ENCODE measurements around the gene GK.
"Not testable (repeated sequence)": the region's sequence is repeated elsewhere in the genome, so short reads cannot be mapped to it uniquely, and the experiment has no call there.

GK gene

DNA sequence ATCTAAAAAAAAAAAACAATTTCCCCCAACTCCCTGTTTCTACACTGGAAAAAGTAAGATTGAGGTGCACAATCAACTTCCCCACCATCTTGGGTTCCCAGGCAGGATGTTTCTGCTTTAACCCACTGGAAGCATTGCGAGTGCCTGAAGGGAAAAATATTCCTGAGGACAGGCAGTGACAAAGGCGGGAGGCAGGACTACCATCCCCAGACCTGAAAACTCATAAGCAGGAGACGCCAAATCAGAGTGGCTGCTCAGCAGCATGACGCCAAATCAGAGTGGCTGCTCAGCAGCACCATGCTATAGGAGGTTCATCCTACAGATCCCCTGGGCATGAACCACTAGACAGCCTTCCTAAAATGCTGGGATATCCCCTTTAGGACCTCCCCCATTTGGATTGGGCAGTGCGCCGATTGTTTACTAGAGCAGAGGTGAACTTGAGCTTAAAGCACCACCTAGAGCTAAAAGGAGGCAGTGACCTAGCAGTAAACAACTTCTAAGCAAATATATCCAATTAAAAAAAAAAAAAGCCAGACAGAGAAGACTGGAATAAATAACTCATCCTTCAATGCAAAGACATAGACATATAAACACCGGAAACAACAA is 35.0 kb upstream of the GK start:
- POLR2A ChIA-PET, result no interaction called here
- peak; percentile 11 for DNase-seq (ENCODE audit: extremely low spot score)
- CTCF ChIA-PET, result interaction anchor here (0.5 kb wide), 1 partner anchor 49 kb away, joined by 3 read pairs; no protein-coding TSS in a partner anchor
- no peak for TF ChIP-seq FOXM1 (IDR thresholded peaks at IDR 0.05; ENCODE audit: borderline replicate concordance)
- no peak for TF ChIP-seq FOXA1 (IDR thresholded peaks at IDR 0.05)

DNA sequence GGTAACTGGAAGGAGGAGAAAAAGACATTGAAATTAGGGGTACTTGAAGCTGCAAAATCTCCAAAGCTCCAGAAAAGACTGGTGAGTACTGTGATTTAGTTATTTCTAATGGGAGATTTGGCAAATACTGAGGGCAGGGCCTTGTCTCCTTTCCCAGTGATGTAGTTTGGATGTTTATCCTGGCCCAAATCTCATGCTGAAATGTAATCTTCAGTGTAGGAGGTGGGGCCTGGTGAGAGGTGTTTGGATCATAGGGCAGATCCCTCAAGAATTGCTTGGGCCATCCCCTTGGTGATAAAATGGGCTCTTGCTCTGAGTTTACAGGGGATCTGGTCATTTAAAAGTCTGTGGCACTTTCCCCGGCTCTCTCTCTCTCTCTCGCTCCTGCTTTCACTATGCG is 33.1 kb upstream of the GK start:
- TF ChIP-seq HDGF (IDR thresholded peaks at IDR 0.05; ENCODE audit: borderline replicate concordance) (no peak), BHLHE40 (IDR thresholded peaks at IDR 0.05; ENCODE audit: borderline replicate concordance) (no peak), ARNT (IDR thresholded peaks at IDR 0.05) (no peak), LEF1 (IDR thresholded peaks at IDR 0.05; ENCODE audit: borderline replicate concordance) (no peak), FOXK2 (IDR thresholded peaks at IDR 0.05) (no peak), L3MBTL2 (conservative IDR thresholded peaks at IDR 0.05) (no peak), NFRKB (IDR thresholded peaks at IDR 0.05) (no peak), PKNOX1 (IDR thresholded peaks at IDR 0.05) (no peak), FOXA1 (IDR thresholded peaks at IDR 0.05) (no peak), FOXM1 (IDR thresholded peaks at IDR 0.05; ENCODE audit: borderline replicate concordance) (no peak), SP1 (IDR thresholded peaks at IDR 0.05) (no peak), ZNF384 (IDR thresholded peaks at IDR 0.05) (no peak), ELF4 (IDR thresholded peaks at IDR 0.05) (no peak), SUZ12 (IDR thresholded peaks at IDR 0.05) (no peak), TARDBP (IDR thresholded peaks at IDR 0.05) (no peak), CTBP1 (IDR thresholded peaks at IDR 0.05; ENCODE audit: borderline replicate concordance) (no peak)
- no peak for DNase-seq (ENCODE audit: extremely low spot score)
- ChIA-PET POLR2A (no interaction called here), CTCF (no interaction called here)

DNA sequence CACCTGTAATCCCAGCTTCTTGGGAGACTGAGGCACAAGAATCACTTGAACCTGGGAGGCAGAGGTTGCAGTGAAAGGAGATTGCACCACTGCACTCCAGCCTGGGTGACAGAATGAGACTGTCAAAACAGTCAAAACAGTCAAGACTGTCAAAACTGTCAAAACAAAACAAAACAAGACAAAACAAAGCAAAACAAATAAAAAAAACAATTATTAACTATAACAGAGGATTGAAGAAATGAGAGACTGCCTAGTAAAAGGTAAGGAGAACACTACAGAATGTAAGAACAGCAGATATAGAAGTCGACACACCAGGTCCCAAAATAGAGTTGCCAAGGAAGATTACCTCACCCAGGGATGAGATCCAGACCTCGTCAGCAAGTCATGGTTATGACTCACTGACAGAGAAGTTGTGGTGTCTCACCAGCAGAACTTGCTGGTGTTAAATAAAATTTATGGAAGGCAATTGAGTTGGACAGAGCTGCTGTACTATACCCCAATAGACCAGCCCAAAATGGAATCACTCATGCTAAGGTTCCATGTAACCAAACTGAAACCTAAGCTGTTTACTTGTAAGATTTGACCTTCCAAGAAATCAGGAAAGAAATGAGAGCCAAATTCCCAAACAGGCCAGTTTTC is 32.1 kb upstream of the GK start:
- POLR2A ChIA-PET, result no interaction called here
- DNase-seq (ENCODE audit: extremely low spot score), result no peak
- CTCF ChIA-PET, result no interaction called here
- TF ChIP-seq ELF4 (IDR thresholded peaks at IDR 0.05), result no peak
- no peak for TF ChIP-seq L3MBTL2 (conservative IDR thresholded peaks at IDR 0.05)
- TF ChIP-seq CTBP1 (IDR thresholded peaks at IDR 0.05; ENCODE audit: borderline replicate concordance), result no peak
- TF ChIP-seq ZNF384 (IDR thresholded peaks at IDR 0.05), result no peak
- TF ChIP-seq HDGF (IDR thresholded peaks at IDR 0.05; ENCODE audit: borderline replicate concordance), result no peak
- no peak for TF ChIP-seq ARNT (IDR thresholded peaks at IDR 0.05)
- no peak for TF ChIP-seq SUZ12 (IDR thresholded peaks at IDR 0.05)
- no peak for TF ChIP-seq LEF1 (IDR thresholded peaks at IDR 0.05; ENCODE audit: borderline replicate concordance)

GRCh38 chrX:30622361-30622760 is 30.9 kb upstream of the GK start:
- ChIA-PET CTCF (no interaction called here), POLR2A (no interaction called here)
- DNase-seq (ENCODE audit: extremely low spot score), result no peak
- no peak for TF ChIP-seq ZNF384 (IDR thresholded peaks at IDR 0.05)
- TF ChIP-seq HDGF (IDR thresholded peaks at IDR 0.05; ENCODE audit: borderline replicate concordance), result no peak
- no peak for TF ChIP-seq CTBP1 (IDR thresholded peaks at IDR 0.05; ENCODE audit: borderline replicate concordance)
- TF ChIP-seq SUZ12 (IDR thresholded peaks at IDR 0.05), result no peak
- TF ChIP-seq TARDBP (IDR thresholded peaks at IDR 0.05), result no peak
- no peak for TF ChIP-seq NFRKB (IDR thresholded peaks at IDR 0.05)
- TF ChIP-seq SP1 (IDR thresholded peaks at IDR 0.05), result no peak
- no peak for TF ChIP-seq ARNT (IDR thresholded peaks at IDR 0.05)
- TF ChIP-seq FOXK2 (IDR thresholded peaks at IDR 0.05), result no peak
- no peak for TF ChIP-seq FOXA1 (IDR thresholded peaks at IDR 0.05)
- no peak for TF ChIP-seq ELF4 (IDR thresholded peaks at IDR 0.05)
- TF ChIP-seq BHLHE40 (IDR thresholded peaks at IDR 0.05; ENCODE audit: borderline replicate concordance), result no peak
- TF ChIP-seq FOXM1 (IDR thresholded peaks at IDR 0.05; ENCODE audit: borderline replicate concordance), result no peak

DNA sequence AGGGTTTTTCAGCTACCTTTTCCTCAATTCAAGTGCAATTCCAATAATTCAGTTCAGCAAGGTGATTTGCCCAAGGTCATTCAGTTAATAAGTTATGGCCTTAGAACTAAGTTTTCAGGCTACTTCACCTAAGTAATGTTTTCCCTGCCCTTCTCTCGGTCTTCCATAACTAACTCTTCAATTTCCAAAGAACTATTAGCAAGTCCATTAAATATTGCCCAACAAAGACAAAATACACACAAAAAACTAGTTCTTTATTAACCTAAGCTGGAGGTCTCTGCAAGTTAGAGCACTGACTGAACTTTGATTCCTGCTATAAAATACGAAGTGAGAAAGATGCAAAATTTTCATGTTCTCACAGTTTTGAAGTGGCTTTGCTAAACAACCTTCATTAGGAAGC is 26.8 kb upstream of the GK start:
- CTCF ChIA-PET, result no interaction called here
- no peak for TF ChIP-seq FOXA1 (IDR thresholded peaks at IDR 0.05)
- TF ChIP-seq FOXK2 (IDR thresholded peaks at IDR 0.05), result no peak
- TF ChIP-seq SP1 (IDR thresholded peaks at IDR 0.05), result no peak
- no peak for TF ChIP-seq TARDBP (IDR thresholded peaks at IDR 0.05)
- TF ChIP-seq BHLHE40 (IDR thresholded peaks at IDR 0.05; ENCODE audit: borderline replicate concordance), result no peak
- TF ChIP-seq FOXM1 (IDR thresholded peaks at IDR 0.05; ENCODE audit: borderline replicate concordance), result no peak
- no peak for TF ChIP-seq LEF1 (IDR thresholded peaks at IDR 0.05; ENCODE audit: borderline replicate concordance)
- TF ChIP-seq ARNT (IDR thresholded peaks at IDR 0.05), result no peak
- TF ChIP-seq HDGF (IDR thresholded peaks at IDR 0.05; ENCODE audit: borderline replicate concordance), result no peak
- no peak for TF ChIP-seq SUZ12 (IDR thresholded peaks at IDR 0.05)
- no peak for TF ChIP-seq PKNOX1 (IDR thresholded peaks at IDR 0.05)
- no peak for TF ChIP-seq CTBP1 (IDR thresholded peaks at IDR 0.05; ENCODE audit: borderline replicate concordance)
- no peak for TF ChIP-seq L3MBTL2 (conservative IDR thresholded peaks at IDR 0.05)
- no peak for TF ChIP-seq ELF4 (IDR thresholded peaks at IDR 0.05)
- no peak for TF ChIP-seq ZNF384 (IDR thresholded peaks at IDR 0.05)
- no peak for TF ChIP-seq NFRKB (IDR thresholded peaks at IDR 0.05)
- no peak for DNase-seq (ENCODE audit: extremely low spot score)
- POLR2A ChIA-PET, result no interaction called here

DNA sequence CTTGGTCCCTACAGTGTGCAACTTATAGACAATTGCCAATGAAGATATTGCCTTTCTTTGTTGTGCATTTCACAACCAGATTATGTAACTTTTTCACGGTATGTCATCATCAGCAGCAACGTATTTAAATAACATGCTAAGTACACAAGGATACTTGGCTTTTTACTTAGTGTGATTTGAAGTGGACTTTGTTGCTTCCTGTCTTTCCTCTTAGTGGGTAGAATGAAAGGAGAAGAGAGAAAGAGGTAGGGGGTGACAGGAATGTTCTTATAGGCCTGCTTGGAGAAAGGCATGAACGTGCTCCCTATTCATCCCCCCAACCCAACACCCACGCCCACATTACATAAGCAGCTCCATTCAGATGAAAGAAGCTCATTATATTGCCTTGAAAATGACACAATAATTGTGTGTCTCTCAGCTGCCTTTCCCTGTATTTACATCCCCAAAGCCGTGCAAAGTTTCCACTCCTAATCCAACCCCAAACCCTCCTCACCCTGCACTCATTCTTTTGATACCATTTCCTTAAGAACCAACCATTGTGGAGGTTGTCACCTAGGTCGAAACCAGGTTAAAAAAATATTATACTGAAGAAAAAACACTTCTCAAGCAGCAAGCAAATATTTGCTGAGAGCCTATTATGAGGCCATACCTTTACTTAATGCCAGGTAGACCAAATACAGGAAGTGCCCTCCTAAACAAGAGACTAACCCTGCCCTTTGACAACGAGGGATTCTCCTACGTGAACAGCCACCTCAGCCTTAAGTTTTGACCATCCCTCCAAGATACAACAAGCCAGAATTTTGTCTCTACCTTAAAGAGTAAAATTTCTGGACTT is 25.2 kb upstream of the GK start:
- DNase-seq (ENCODE audit: extremely low spot score), result no peak
- CTCF ChIA-PET, result no interaction called here
- POLR2A ChIA-PET, result no interaction called here
- TF ChIP-seq CTBP1 (IDR thresholded peaks at IDR 0.05; ENCODE audit: borderline replicate concordance), result no peak
- no peak for TF ChIP-seq L3MBTL2 (conservative IDR thresholded peaks at IDR 0.05)
- TF ChIP-seq LEF1 (IDR thresholded peaks at IDR 0.05; ENCODE audit: borderline replicate concordance), result no peak
- no peak for TF ChIP-seq SUZ12 (IDR thresholded peaks at IDR 0.05)
- no peak for TF ChIP-seq ELF4 (IDR thresholded peaks at IDR 0.05)
- TF ChIP-seq FOXM1 (IDR thresholded peaks at IDR 0.05; ENCODE audit: borderline replicate concordance), result no peak
- TF ChIP-seq ZNF384 (IDR thresholded peaks at IDR 0.05), result no peak
- no peak for TF ChIP-seq FOXK2 (IDR thresholded peaks at IDR 0.05)
- no peak for TF ChIP-seq SP1 (IDR thresholded peaks at IDR 0.05)
- no peak for TF ChIP-seq TARDBP (IDR thresholded peaks at IDR 0.05)
- no peak for TF ChIP-seq FOXA1 (IDR thresholded peaks at IDR 0.05)
- no peak for TF ChIP-seq ARNT (IDR thresholded peaks at IDR 0.05)
- TF ChIP-seq BHLHE40 (IDR thresholded peaks at IDR 0.05; ENCODE audit: borderline replicate concordance), result no peak

DNA sequence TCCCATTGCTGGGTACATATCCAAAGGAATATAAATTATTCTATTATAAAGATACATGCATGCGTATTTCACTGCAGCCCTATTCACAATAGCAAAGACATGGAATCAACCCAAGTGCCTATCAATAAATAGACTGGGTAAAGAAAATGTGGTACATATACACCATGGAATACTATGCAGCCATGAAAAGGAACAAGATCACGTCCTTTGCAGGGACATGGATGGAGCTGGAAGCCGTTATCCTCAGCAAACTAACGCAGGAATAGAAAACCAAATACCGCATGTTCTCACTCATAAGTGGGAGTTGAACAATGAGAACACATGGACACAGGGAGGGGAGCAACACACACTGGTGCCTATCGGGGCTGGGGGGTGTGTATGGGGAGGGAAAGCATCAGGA is 19.2 kb upstream of the GK start:
- CTCF ChIA-PET; POLR2A ChIA-PET; DNase-seq (ENCODE audit: extremely low spot score): not testable (repeated sequence)

All from HEK293T (cell line).